Measurements from ENCODE around the gene LAMTOR3.
"Not testable (repeated sequence)": the region's sequence is repeated elsewhere in the genome, so short reads cannot be mapped to it uniquely, and the experiment has no call there.

The LAMTOR3 gene

DNA sequence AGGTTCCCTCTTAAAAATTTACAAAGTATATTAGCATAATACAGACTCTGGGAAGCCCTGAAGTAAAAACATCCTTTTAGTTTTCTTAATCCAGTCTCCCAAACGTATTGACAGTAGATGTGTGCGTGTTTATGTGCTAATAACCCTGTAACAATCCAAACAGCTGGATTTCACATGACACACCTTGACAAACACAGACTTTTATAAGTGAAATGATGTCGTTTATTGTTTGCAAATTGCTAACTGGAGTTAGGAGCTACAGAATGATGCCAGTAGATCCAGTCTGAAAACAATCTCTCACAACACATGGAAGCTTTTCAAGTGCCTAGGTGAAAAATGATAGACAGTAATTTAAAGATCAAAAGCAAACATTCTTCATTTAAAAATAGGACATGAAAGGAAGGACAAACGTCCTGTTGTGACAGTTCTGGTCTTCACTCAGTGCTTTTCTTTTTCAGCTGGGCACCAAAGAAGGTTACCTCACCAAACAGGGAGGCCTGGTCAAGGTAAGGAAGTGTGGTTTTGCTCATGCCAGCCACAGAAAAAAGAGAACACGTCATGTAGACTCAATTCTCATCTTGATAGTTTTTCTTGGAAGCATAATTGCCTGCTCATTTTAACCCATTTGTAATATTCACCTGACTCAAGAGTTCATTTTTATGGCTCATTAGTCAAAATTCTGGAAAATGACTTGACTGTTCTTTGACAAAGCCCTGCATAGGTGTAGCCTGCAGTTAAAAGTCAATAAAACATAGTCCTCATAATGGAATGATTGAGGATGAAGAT is 32.9 kb downstream of the LAMTOR3 start:
- DNase-seq, result peak; percentile 22

GRCh38 chr4:99860521-99860920 is 33.7 kb downstream of the LAMTOR3 start:
- no peak for DNase-seq

DNA sequence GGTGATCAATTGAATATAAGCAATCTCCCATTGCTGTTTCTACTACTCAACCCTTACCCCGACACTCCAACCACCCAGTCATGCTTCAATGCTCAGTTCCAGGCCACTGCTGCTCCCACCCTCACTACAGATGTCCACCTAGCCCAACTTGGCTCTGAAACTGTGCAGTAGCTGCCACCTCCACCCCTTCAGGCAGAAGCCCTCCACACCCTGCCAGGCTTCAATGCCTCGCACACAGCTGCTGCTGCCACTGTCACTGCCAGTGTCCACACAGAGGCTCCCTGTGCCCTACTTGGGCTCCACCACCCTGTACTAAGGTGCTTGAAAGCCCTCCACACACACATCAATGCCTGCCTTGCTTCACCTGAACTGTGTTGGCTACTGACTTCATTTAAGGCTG is 34.6 kb downstream of the LAMTOR3 start:
- DNase-seq, result no peak

- DNase-seq, result no peak
Measured at GRCh38 chr4:99857307-99857706, 36.9 kb downstream of the LAMTOR3 start.

DNA sequence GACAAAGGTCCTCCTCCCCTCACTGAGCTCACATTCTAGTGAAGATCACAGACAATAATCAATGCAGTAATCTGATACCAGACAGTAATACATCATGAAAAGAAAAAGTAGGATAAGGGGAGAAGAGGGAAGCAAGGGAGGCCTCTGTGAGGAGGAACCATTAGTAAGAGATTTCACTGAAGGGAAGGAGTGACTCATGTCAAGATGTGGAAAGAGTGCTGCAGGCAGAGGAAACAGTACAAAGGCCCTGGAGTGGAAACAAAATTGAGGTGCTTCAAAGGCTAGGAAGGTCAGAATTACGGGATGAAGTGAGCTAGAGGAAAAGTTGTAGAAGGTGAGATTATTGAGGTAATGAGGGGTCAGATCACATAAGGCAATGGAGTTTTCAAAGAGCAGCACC is 38.1 kb downstream of the LAMTOR3 start:
- peak; percentile 30 for DNase-seq

DNA sequence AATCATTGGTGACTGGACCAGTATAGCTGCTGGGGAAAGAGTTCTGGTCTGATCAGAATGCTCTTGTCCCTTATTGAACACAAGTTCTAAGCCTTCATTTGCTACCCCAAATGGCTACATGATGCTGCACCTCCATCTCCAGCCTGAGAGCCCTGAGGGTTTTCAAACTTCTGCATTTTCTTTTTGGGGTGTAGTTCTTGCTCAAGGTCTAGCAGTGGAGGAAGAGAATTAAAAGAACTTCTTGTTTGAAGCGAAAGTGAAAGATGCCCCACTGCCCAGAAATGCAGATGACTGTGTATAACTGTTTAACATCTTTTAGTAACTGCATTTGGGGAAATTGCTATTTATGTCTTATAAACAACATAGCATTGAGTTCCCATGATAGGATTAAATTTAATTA is 38.5 kb downstream of the LAMTOR3 start:
- peak; percentile 35 for DNase-seq

- DNase-seq, result no peak
Measured at GRCh38 chr4:99853999-99854398, 40.2 kb downstream of the LAMTOR3 start.

DNA sequence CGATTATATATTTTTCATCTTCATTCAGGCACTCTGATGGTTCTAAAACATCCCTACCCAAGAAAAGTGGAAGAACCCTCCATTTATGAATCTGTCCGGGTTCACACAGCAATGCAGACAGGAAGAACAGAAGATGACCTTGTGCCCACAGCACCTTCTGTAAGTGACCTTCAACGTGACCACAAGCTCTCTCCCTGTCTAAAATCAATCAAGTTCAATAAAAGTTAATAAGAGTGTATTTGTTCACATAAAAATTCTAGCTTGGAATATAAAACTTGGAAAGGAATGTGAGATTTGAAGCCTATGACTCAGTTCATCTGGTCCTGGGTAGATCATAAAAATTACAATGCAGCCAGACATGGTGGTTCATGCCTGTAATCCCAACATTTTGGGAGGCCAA is 41.0 kb downstream of the LAMTOR3 start:
- no peak for DNase-seq

DNA sequence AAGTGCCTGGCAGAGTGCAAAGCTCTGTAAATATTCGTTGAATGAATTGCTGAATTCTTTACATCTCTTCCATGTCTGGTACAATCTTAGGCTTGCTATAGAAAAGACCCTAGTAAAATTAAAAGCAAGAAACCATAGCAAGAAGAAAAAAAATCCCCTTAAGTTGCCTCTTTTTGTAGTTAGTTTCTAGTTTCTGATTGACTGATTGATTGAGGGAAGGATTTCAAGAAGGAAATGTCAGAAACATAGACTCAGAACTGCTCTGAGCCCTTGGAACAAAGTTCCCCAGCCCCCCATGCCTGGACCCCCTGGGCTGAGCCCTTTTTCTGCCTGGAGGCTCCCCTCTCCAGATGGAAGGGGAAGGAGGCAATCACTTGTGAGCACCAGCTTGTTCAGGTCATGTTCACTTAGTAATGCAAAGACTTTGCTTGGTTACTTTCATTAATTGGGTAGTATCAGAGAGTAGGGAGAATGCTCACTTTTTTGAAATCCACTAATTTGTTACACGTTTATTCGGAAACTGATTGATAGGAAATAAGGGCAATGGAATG is 42.0 kb downstream of the LAMTOR3 start:
- DNase-seq, result no peak

DNA sequence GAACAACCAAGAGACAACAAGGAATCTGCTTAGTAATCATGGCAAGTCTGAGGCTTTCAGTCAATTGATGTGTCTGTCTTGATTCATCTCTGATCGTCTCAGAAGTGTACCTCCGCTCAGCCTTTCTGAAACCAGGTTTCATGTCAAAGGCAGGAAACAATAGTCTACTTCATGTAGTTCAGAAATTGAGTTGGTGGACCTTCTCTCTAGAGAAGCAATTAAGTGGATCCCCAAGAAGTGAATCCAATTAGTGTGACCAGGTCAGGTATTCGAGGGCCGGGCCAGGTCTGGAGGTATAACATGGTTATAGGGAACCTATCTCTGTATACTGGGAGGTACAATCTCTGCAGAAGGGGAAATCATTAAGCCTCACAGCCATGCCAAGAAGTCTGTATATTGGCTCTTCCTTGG is 45.6 kb downstream of the LAMTOR3 start:
- peak; percentile 53 for DNase-seq

DNA sequence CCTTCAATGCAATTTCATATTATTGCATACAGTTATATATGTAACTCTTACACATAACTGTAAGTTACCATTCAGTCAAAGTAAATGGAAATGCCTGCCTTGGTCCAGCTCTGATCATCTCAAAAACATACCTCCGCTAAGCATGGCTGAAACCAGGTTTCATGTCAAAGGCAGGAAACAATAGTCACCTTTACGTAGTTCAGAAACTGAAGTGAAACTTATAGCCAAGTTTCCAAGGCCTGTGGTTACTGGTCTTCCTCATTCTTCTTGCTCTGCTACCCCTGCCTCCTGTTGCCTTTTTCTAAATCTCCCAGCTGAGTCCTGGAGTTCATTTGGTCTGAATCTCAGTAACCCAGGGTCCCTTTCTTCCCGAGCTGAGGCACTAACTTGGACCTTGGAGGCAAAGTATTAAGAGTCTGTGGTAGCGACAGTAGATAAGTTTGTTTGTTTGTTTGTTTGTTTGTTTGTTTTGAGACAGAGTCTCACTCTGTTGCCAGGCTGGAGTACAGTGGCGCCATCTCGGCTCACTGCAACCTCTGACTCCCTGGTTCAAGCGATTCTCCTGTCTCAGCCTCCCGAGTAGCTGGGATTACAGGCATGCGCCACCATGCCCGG is 46.8 kb downstream of the LAMTOR3 start:
- peak; percentile 48 for DNase-seq

- DNase-seq, result no peak
Measured at GRCh38 chr4:99846891-99847290, 47.3 kb downstream of the LAMTOR3 start.

GRCh38 chr4:99845708-99846469 is 48.3 kb downstream of the LAMTOR3 start:
- peak; percentile 22 for DNase-seq

GRCh38 chr4:99845179-99845578 is 49.0 kb downstream of the LAMTOR3 start:
- DNase-seq, result no peak

- no peak for DNase-seq
Measured at GRCh38 chr4:99844048-99844447, 50.2 kb downstream of the LAMTOR3 start.

DNA sequence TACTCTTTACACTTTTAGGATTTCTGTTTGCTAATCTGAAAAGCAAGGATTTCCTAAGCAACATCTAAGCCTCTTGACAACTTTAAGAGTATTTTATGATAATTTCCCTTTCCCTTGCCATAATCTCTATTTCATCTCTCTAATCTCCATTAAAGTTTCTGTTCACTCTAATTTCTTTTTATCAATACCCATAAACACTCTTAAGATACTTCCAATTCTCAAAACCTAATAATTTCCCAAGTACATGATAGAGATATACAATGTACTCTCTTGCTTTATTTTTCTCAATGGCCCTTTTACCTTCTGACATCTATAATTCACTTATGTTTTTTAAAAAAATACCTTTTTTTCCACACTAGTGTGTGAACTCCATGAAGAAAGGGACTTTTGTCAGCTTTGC is 50.8 kb downstream of the LAMTOR3 start:
- DNase-seq, result no peak

DNA sequence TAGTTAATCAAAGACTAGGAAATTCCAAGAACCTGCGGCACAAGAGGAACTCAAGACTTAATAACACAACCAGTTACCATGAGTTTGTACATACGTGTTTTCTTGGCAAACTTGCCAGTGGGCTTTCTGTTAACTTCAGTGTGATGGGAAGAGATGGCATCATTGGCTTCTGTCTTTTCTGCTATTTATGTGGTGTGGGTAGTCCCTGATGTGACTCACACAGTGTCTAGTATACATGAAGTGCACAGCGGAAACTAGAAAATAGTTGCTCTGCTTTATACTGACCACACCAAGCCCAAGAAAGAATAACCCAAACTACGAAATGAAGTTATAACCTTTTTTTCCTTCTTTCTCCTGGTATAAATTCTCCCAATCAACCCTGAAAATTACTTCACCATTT is 53.1 kb downstream of the LAMTOR3 start:
- DNase-seq, result no peak

DNA sequence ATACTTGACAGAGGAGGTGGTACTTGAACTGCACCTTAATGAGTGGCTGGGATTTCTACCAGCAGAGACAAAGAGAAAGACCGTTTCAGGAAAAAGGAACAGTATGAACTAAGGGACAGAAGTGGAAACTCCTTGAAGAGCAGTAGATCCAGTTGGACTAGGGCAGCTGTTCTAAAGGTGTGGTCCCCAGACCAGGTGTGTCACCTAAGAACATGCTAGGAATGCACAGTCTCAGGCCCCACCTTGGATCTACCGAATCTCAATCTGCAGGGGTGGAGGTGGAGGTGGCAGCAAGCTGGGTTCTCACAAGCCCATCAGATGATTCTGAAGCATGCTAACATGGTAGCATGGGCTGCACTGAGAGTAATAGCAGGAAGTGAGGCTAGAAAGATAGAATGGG is 55.3 kb downstream of the LAMTOR3 start:
- DNase-seq, result no peak

GRCh38 chr4:99835942-99836341 is 58.3 kb downstream of the LAMTOR3 start:
- DNase-seq, result no peak

- DNase-seq, result no peak
Measured at GRCh38 chr4:99834569-99834968, 59.7 kb downstream of the LAMTOR3 start.

GRCh38 chr4:99833756-99834155 is 60.5 kb downstream of the LAMTOR3 start:
- no peak for DNase-seq

DNA sequence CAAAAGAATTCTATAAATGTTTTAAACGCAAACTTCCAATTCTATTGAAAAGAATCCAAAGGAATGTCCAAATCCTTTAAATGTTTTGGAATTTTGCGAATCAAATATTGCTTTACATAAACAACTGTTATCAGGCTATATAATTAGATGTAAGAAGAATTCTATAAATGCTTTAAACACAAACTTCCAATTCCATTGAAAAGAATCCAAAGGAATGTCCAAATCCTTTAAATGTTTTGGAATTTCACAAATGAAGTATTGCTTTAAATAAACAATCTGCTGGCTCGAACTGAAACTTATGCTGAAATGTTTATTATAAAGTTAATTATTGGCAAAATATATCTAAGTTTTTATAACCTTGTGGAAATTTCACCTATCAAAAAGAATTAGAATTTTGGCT is 61.5 kb downstream of the LAMTOR3 start:
- no peak for DNase-seq

DNA sequence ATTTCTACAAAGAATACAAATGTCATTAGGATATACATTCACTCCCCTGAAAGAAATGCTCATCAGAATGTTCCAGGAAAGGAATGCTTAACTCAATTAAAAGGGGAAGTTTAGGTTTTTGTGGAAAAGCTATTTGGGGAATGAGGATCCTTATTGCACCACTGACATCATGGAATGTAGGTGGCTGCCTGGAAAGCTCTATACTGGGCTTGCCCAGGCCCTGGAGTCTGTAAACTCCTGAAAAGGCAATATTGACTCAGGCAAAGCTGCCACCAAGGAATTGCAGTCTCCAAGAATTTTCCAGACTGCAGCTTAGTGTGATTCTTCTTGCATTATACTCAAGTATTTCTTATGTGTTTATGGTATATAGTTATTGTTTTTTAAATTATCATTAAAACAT is 61.9 kb downstream of the LAMTOR3 start:
- no peak for DNase-seq

- DNase-seq, result not testable (repeated sequence)
Measured at GRCh38 chr4:99830051-99830450, 64.2 kb downstream of the LAMTOR3 start.

Data from stimulated activated CD4-positive, alpha-beta T cell treated with anti-CD3 and anti-CD28 coated beads, Interleukin-15, amount 100 ng/mL, for 24 hours (primary cell).